HEK293 (cell line): Measurements from ENCODE around the gene LENEP.
A peak's percentile ranks its signal among the peaks of the same experiment; 100 is the strongest.

Source experiments
- CTCF ChIA-PET: fragments of 350-600 bp; formaldehyde crosslinking; extraction: SDS; loops from one replicate; lab custom pipeline; 2021; ENCODE audit warnings: antibody characterized with exemption; lab: Yijun Ruan, JAX
- POLR2A ChIA-PET: fragments of 300-600 bp; formaldehyde crosslinking; extraction: SDS; loops from one replicate; lab custom pipeline; 2020; ENCODE audit warnings: antibody characterized with exemption, inconsistent platforms; lab: Yijun Ruan, JAX
- H3K27ac ChIP-seq: fragments of 200-500 bp; sonication (Bioruptor generic); 2 replicates; pipeline ENCODE4 v1.5.1; 2014; ENCODE audit warnings: low read depth, low read length, control low read depth, inconsistent platforms; ENCODE audit errors: extremely low read depth
- H3K36me3 ChIP-seq, 2 experiments: fragments of 200-500 bp in 1 of 2; sonication (Bioruptor generic) in 1 of 2; 1 replicate in 1 of 2; 2 replicates in 1 of 2; pipeline ENCODE4 v1.5.1; 2014 to 2017; ENCODE audit warnings: inconsistent platforms in 2 of 2, low read length in 2 of 2; ENCODE audit not compliant: control insufficient read depth in 2 of 2, insufficient read depth in 1 of 2
- H3K4me1 ChIP-seq: fragments of 200-500 bp; sonication (Bioruptor generic); 2 replicates; pipeline ENCODE4 v1.5.1; 2014; ENCODE audit warnings: mild to moderate bottlenecking, low read length, inconsistent platforms; ENCODE audit not compliant: control insufficient read depth, insufficient read depth
- H3K4me3 ChIP-seq: 2 replicates; pipeline ENCODE4 v1.5.1; 2011; ENCODE audit warnings: low read depth, mild to moderate bottlenecking, control low read depth, low read length, moderate library complexity
- H3K9me3 ChIP-seq: fragments of 200-500 bp; sonication (Bioruptor generic); 2 replicates; pipeline ENCODE4 v1.5.1; 2014; ENCODE audit warnings: low read depth, low read length, inconsistent platforms; ENCODE audit not compliant: control insufficient read depth, insufficient read depth
- BCL11B ChIP-seq: fragments of 450-650 bp; formaldehyde crosslinking; IDR thresholded peaks from 2 replicates; pipeline ENCODE4 v1.5.1; 2016; ENCODE audit warnings: low read depth, missing biosample characterization, missing genetic modification characterization
- GLIS2 ChIP-seq: fragments of 450-650 bp; formaldehyde crosslinking; IDR thresholded peaks from 2 replicates; pipeline ENCODE4 v1.5.1; 2016; ENCODE audit warnings: missing biosample characterization, missing genetic modification characterization
- KLF1 ChIP-seq: fragments of 450-650 bp; formaldehyde crosslinking; IDR thresholded peaks from 2 replicates; pipeline ENCODE4 v1.5.1; 2016; ENCODE audit warnings: missing biosample characterization, missing genetic modification characterization
- ZBTB8A ChIP-seq: fragments of 450-650 bp; formaldehyde crosslinking; IDR thresholded peaks from 2 replicates; pipeline ENCODE4 v1.5.1; 2016; ENCODE audit warnings: missing biosample characterization, missing genetic modification characterization
- ZNF121 ChIP-seq: fragments of 450-650 bp; formaldehyde crosslinking; IDR thresholded peaks from 2 replicates; pipeline ENCODE4 v1.5.1; 2016; ENCODE audit warnings: missing biosample characterization, missing genetic modification characterization
- ZNF155 ChIP-seq: fragments of 450-650 bp; formaldehyde crosslinking; IDR thresholded peaks from 2 replicates; pipeline ENCODE4 v1.5.1; 2016; ENCODE audit warnings: missing biosample characterization, missing genetic modification characterization
- ZNF157 ChIP-seq: fragments of 450-650 bp; formaldehyde crosslinking; IDR thresholded peaks from 2 replicates; pipeline ENCODE4 v1.5.1; 2016; ENCODE audit warnings: missing biosample characterization, missing genetic modification characterization
- ZNF175 ChIP-seq: fragments of 450-650 bp; formaldehyde crosslinking; IDR thresholded peaks from 2 replicates; pipeline ENCODE4 v1.5.1; 2016; ENCODE audit warnings: missing biosample characterization, missing genetic modification characterization
- ZNF350 ChIP-seq: fragments of 450-650 bp; formaldehyde crosslinking; IDR thresholded peaks from 2 replicates; pipeline ENCODE4 v1.5.0; 2017; ENCODE audit warnings: missing biosample characterization, mild to moderate bottlenecking, missing genetic modification characterization
- ZNF585B ChIP-seq: fragments of 450-650 bp; formaldehyde crosslinking; IDR thresholded peaks from 2 replicates; pipeline ENCODE4 v1.5.1; 2016; ENCODE audit warnings: missing biosample characterization, missing genetic modification characterization
- TF ChIP-seq, protein P1 (sequence below): fragments of 450-650 bp; formaldehyde crosslinking; conservative IDR thresholded peaks from 2 replicates; pipeline ENCODE4 v1.5.1; 2016; ENCODE audit warnings: low read depth, missing biosample characterization, missing genetic modification characterization
- TF ChIP-seq, protein P2 (sequence below): fragments of 450-650 bp; formaldehyde crosslinking; IDR thresholded peaks from 2 replicates; pipeline ENCODE4 v1.5.1; 2016; ENCODE audit warnings: missing biosample characterization, missing genetic modification characterization
- TF ChIP-seq, protein P3 (sequence below): fragments of 450-650 bp; formaldehyde crosslinking; IDR thresholded peaks from 2 replicates; pipeline ENCODE4 v1.5.1; 2017; ENCODE audit warnings: missing biosample characterization, missing genetic modification characterization
- TF ChIP-seq, protein P4 (sequence below): fragments of 450-650 bp; formaldehyde crosslinking; IDR thresholded peaks from 2 replicates; pipeline ENCODE4 v1.5.1; 2016; ENCODE audit warnings: missing biosample characterization, missing genetic modification characterization
- TF ChIP-seq, protein P5 (sequence below): fragments of 450-650 bp; formaldehyde crosslinking; IDR thresholded peaks from 2 replicates; pipeline ENCODE4 v1.5.1; 2017; ENCODE audit warnings: missing biosample characterization, missing genetic modification characterization
- TF ChIP-seq, protein P6 (sequence below): fragments of 450-650 bp; formaldehyde crosslinking; IDR thresholded peaks from 2 replicates; pipeline ENCODE4 v1.5.1; 2016; ENCODE audit warnings: missing biosample characterization, missing genetic modification characterization

Gene LENEP

DNA sequence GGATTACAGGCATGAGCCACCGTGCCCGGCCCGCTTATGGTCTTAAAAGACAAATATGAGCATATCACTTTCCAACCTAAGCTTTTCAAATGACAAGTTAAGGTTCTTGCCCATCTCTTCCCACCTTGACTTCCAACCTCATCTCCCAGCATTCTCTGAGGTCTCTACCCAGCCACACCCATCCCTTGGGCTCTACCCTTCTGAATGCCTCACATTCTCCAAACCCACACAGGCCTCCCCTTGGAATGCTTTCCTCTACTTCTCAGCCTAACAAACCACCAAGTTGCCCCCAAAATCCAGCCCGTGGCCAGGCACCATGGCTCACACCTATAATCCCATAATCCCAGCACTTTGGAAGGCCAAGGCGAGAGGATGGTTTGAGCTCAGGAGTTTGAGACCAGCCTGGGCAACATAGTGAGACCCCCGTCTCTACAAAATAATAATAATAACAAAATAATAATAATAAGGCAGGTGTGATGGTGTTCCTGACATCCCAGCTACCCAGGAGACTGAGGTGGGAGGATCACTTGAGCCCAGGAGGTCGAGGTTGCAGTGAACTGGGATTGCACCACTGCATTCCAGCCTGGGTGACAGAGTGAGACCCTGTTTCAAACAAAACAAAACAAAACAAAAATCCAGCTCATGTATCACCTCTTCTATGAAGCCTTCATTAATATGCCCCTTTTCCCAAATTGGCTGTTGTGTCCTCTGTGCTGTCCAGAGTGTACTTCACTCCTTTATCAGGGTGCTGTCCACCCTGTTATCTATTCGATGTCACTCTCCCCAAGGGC is 28.9 kb downstream of the LENEP start (continued):
- TF ChIP-seq, protein P1, sequence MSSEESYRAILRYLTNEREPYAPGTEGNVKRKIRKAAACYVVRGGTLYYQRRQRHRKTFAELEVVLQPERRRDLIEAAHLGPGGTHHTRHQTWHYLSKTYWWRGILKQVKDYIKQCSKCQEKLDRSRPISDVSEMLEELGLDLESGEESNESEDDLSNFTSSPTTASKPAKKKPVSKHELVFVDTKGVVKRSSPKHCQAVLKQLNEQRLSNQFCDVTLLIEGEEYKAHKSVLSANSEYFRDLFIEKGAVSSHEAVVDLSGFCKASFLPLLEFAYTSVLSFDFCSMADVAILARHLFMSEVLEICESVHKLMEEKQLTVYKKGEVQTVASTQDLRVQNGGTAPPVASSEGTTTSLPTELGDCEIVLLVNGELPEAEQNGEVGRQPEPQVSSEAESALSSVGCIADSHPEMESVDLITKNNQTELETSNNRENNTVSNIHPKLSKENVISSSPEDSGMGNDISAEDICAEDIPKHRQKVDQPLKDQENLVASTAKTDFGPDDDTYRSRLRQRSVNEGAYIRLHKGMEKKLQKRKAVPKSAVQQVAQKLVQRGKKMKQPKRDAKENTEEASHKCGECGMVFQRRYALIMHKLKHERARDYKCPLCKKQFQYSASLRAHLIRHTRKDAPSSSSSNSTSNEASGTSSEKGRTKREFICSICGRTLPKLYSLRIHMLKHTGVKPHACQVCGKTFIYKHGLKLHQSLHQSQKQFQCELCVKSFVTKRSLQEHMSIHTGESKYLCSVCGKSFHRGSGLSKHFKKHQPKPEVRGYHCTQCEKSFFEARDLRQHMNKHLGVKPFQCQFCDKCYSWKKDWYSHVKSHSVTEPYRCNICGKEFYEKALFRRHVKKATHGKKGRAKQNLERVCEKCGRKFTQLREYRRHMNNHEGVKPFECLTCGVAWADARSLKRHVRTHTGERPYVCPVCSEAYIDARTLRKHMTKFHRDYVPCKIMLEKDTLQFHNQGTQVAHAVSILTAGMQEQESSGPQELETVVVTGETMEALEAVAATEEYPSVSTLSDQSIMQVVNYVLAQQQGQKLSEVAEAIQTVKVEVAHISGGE (tag by site-specific recombination) = no peak
- TF ChIP-seq ZBTB8A (tag by site-specific recombination) (no peak), ZNF157 (tag by site-specific recombination) (no peak), ZNF121 (tag by site-specific recombination) (peak; percentile 72), KLF1 (tag by site-specific recombination) (0 out of 2 replicates have a peak, but pooled peaks have one; percentile 16), ZNF155 (tag by site-specific recombination) (no peak), GLIS2 (tag by site-specific recombination) (no peak), ZNF175 (tag by site-specific recombination) (no peak), ZNF350 (tag by site-specific recombination) (no peak)
- TF ChIP-seq, protein P2, sequence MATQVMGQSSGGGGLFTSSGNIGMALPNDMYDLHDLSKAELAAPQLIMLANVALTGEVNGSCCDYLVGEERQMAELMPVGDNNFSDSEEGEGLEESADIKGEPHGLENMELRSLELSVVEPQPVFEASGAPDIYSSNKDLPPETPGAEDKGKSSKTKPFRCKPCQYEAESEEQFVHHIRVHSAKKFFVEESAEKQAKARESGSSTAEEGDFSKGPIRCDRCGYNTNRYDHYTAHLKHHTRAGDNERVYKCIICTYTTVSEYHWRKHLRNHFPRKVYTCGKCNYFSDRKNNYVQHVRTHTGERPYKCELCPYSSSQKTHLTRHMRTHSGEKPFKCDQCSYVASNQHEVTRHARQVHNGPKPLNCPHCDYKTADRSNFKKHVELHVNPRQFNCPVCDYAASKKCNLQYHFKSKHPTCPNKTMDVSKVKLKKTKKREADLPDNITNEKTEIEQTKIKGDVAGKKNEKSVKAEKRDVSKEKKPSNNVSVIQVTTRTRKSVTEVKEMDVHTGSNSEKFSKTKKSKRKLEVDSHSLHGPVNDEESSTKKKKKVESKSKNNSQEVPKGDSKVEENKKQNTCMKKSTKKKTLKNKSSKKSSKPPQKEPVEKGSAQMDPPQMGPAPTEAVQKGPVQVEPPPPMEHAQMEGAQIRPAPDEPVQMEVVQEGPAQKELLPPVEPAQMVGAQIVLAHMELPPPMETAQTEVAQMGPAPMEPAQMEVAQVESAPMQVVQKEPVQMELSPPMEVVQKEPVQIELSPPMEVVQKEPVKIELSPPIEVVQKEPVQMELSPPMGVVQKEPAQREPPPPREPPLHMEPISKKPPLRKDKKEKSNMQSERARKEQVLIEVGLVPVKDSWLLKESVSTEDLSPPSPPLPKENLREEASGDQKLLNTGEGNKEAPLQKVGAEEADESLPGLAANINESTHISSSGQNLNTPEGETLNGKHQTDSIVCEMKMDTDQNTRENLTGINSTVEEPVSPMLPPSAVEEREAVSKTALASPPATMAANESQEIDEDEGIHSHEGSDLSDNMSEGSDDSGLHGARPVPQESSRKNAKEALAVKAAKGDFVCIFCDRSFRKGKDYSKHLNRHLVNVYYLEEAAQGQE (tag by site-specific recombination) = 0 out of 2 replicates have a peak, but pooled peaks have one; percentile 43
- TF ChIP-seq, protein P3, sequence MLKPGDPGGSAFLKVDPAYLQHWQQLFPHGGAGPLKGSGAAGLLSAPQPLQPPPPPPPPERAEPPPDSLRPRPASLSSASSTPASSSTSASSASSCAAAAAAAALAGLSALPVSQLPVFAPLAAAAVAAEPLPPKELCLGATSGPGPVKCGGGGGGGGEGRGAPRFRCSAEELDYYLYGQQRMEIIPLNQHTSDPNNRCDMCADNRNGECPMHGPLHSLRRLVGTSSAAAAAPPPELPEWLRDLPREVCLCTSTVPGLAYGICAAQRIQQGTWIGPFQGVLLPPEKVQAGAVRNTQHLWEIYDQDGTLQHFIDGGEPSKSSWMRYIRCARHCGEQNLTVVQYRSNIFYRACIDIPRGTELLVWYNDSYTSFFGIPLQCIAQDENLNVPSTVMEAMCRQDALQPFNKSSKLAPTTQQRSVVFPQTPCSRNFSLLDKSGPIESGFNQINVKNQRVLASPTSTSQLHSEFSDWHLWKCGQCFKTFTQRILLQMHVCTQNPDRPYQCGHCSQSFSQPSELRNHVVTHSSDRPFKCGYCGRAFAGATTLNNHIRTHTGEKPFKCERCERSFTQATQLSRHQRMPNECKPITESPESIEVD (tag by site-specific recombination) = no peak
- TF ChIP-seq, protein P4, sequence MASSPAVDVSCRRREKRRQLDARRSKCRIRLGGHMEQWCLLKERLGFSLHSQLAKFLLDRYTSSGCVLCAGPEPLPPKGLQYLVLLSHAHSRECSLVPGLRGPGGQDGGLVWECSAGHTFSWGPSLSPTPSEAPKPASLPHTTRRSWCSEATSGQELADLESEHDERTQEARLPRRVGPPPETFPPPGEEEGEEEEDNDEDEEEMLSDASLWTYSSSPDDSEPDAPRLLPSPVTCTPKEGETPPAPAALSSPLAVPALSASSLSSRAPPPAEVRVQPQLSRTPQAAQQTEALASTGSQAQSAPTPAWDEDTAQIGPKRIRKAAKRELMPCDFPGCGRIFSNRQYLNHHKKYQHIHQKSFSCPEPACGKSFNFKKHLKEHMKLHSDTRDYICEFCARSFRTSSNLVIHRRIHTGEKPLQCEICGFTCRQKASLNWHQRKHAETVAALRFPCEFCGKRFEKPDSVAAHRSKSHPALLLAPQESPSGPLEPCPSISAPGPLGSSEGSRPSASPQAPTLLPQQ = no peak
- TF ChIP-seq, protein P5, sequence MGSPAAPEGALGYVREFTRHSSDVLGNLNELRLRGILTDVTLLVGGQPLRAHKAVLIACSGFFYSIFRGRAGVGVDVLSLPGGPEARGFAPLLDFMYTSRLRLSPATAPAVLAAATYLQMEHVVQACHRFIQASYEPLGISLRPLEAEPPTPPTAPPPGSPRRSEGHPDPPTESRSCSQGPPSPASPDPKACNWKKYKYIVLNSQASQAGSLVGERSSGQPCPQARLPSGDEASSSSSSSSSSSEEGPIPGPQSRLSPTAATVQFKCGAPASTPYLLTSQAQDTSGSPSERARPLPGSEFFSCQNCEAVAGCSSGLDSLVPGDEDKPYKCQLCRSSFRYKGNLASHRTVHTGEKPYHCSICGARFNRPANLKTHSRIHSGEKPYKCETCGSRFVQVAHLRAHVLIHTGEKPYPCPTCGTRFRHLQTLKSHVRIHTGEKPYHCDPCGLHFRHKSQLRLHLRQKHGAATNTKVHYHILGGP = no peak

DNA sequence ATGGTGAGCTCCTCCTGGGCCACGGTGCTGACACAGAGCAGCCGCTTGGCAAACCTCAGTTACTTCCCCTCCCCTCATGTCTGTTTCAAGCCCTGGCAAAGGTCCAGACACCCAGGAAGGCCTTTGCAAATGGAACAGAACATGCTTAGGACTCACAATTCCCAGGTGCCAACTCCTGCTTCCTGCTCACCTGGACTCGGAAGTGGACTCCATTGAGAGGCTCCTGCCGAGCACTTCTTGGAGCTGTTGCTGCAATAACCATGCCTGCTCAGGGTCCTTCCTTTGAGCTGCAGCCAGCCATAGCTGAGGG is 29.5 kb downstream of the LENEP start:
- POLR2A ChIA-PET = interaction anchor here (0.6 kb wide), 1 partner anchor 202 kb away, joined by 3 read pairs; no protein-coding TSS in a partner anchor
- Histone ChIP-seq H3K27ac (no peak overlapping the region), H3K4me1 (no peaks in the 10 kb centered on the region), H3K4me3 (no peak overlapping the region), H3K36me3 (no peaks in the 10 kb centered on the region), H3K9me3 (no peaks in the 10 kb centered on the region)
- CTCF ChIA-PET = interaction anchor here (0.5 to 2.0 kb wide), 8 partner anchors 22 to 1530 kb away, joined by 3 to 13 read pairs (median 3); partner anchors contain the start of genes ADAM15 and KRTCAP2
- TF ChIP-seq ZNF585B (tag by site-specific recombination) (no peak), BCL11B (tag by site-specific recombination) (no peak)
- TF ChIP-seq, protein P6, sequence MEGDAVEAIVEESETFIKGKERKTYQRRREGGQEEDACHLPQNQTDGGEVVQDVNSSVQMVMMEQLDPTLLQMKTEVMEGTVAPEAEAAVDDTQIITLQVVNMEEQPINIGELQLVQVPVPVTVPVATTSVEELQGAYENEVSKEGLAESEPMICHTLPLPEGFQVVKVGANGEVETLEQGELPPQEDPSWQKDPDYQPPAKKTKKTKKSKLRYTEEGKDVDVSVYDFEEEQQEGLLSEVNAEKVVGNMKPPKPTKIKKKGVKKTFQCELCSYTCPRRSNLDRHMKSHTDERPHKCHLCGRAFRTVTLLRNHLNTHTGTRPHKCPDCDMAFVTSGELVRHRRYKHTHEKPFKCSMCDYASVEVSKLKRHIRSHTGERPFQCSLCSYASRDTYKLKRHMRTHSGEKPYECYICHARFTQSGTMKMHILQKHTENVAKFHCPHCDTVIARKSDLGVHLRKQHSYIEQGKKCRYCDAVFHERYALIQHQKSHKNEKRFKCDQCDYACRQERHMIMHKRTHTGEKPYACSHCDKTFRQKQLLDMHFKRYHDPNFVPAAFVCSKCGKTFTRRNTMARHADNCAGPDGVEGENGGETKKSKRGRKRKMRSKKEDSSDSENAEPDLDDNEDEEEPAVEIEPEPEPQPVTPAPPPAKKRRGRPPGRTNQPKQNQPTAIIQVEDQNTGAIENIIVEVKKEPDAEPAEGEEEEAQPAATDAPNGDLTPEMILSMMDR (tag by site-specific recombination) = no peak
